Endodermal cell (in vitro differentiated cells): Measurements from ENCODE around the gene TXK. TPM values are rescaled to one million over a fixed set of nuclear protein-coding genes. Genes with fewer than 3 reads are reported as not detected.
A peak's percentile ranks its signal among the peaks of the same experiment; 100 is the strongest.

Experiments
- DNase-seq: peaks from one replicate; pipeline ENCODE4 v3.0.0-alpha.2; 2017
- H3K27ac ChIP-seq: 2 replicates; pipeline ENCODE4 v1.5.1; 2013; ENCODE audit warnings: mild to moderate bottlenecking, low read depth, low read length, moderate library complexity
- H3K27me3 ChIP-seq: 2 replicates; pipeline ENCODE4 v1.6.1; 2013; ENCODE audit warnings: mild to moderate bottlenecking, low read length, moderate library complexity; ENCODE audit not compliant: insufficient read depth, control insufficient read depth, poor library complexity, severe bottlenecking
- H3K36me3 ChIP-seq: 2 replicates; pipeline ENCODE4 v1.7.0; 2013; ENCODE audit warnings: mild to moderate bottlenecking, low read length, moderate library complexity; ENCODE audit not compliant: control insufficient read depth, insufficient read depth
- H3K4me1 ChIP-seq: one replicate; pipeline ENCODE4 v1.7.0; 2013; ENCODE audit warnings: low read length; ENCODE audit not compliant: control insufficient read depth, insufficient read depth
- H3K4me3 ChIP-seq: 2 replicates; pipeline ENCODE4 v1.5.1; 2013; ENCODE audit warnings: mild to moderate bottlenecking, low read length, moderate library complexity
- H3K9ac ChIP-seq: 2 replicates; pipeline ENCODE4 v1.6.1; 2013; ENCODE audit warnings: mild to moderate bottlenecking, low read length, moderate library complexity; ENCODE audit not compliant: poor library complexity, severe bottlenecking; ENCODE audit errors: extremely low read depth
- H3K9me3 ChIP-seq: 2 replicates; pipeline ENCODE4 v1.6.1; 2013; ENCODE audit warnings: mild to moderate bottlenecking, low read length, moderate library complexity; ENCODE audit not compliant: control insufficient read depth
- H3K27ac Mint-ChIP-seq: 2 replicates; pipeline ENCODE4 v1.8.0; 2020; ENCODE audit warnings: mixed read lengths
- H3K27me3 Mint-ChIP-seq: 2 replicates; pipeline ENCODE4 v1.8.0; 2021; ENCODE audit warnings: mild to moderate bottlenecking, mixed read lengths; ENCODE audit not compliant: insufficient read depth
- H3K36me3 Mint-ChIP-seq: 2 replicates; pipeline ENCODE4 v1.8.0; 2020; ENCODE audit warnings: low read depth, mixed read lengths
- H3K4me1 Mint-ChIP-seq: 2 replicates; pipeline ENCODE4 v1.8.0; 2020; ENCODE audit warnings: mixed read lengths
- H3K4me3 Mint-ChIP-seq: 2 replicates; pipeline ENCODE4 v1.8.0; 2020; ENCODE audit warnings: mild to moderate bottlenecking, moderate library complexity, mixed read lengths
- H3K9me3 Mint-ChIP-seq: 2 replicates; pipeline ENCODE4 v1.8.0; 2020; ENCODE audit warnings: mild to moderate bottlenecking, mixed read lengths
- CTCF ChIP-seq: fragments of 200-600 bp; sonication (generic); conservative IDR thresholded peaks from 2 replicates; pipeline ENCODE4 v1.5.0; 2021; ENCODE audit warnings: antibody characterized with exemption, mild to moderate bottlenecking
- WGBS, 2 experiments: methylation state at CpG; one replicate each; pipeline versions ENCODE4 v1.1.5 to v1.1.7; 2013; ENCODE audit warnings: missing lambda C conversion rate in 2 of 2, mixed read lengths in 1 of 2; ENCODE audit not compliant: insufficient coverage in 1 of 2, insufficient read length in 1 of 2; 5-methylcytosine and 5-hydroxymethylcytosine counted together
- total RNA-seq, 2 donors: library from RNA; stranded (reverse); fragmentation: NEBNext Ultra II Directional in 1 of 2; extraction: Animal tissue kit (Norgen Biotek cat#: 25700) in 1 of 2; gene quantifications; 2 replicates in 1 of 2; 3 replicates in 1 of 2; pipeline ENCODE4 v1.2.1, GENCODE V29; 2021

Gene TXK
- total RNA-seq, 2 donors from 2014 or later = 0.66 to 0.68 TPM

- H3K4me3 Mint-ChIP-seq = no peak overlapping the region
These were observed 22.4 kb upstream of the TXK start for GRCh38 chr4:48156423-48156822.

GRCh38 chr4:48153791-48154550, 19.9 kb upstream of the TXK start:
- Histone ChIP-seq H3K4me3 (peak overlapping the region; percentile 48), H3K27me3 (no peaks in the 10 kb centered on the region), H3K36me3 (peaks cover 30% of the 10 kb centered on the region), H3K27ac (no peak overlapping the region), H3K4me1 (no peaks in the 10 kb centered on the region), H3K9ac (no peak overlapping the region), H3K9me3 (peaks cover 54% of the 10 kb centered on the region)
- TF ChIP-seq CTCF = no peak
- no peak overlapping the region for H3K27ac Mint-ChIP-seq
- 80 to 100% methylated on average over 1 of the region's 1 CpG for WGBS, 2 experiments
- H3K36me3 Mint-ChIP-seq = peaks cover 57% of the 10 kb centered on the region
- H3K4me3 Mint-ChIP-seq = no peak overlapping the region
- no peaks in the 10 kb centered on the region for H3K27me3 Mint-ChIP-seq
- no peak for DNase-seq
- peaks cover 44% of the 10 kb centered on the region for H3K9me3 Mint-ChIP-seq
- no peaks in the 10 kb centered on the region for H3K4me1 Mint-ChIP-seq

More at GRCh38 chr4:48156423-48156822, 22.4 kb upstream of the TXK start:
- Histone ChIP-seq H3K4me3 (no peak overlapping the region), H3K4me1 (no peaks in the 10 kb centered on the region), H3K9ac (no peak overlapping the region), H3K27me3 (no peaks in the 10 kb centered on the region), H3K9me3 (peaks cover 53% of the 10 kb centered on the region), H3K36me3 (peaks cover 24% of the 10 kb centered on the region), H3K27ac (no peak overlapping the region)
- WGBS, 2 experiments = 92% methylated on average over 1 of the region's 1 CpG; no CpG with 5 or more reads in 1 of the 2 experiments
- peaks cover 58% of the 10 kb centered on the region for H3K36me3 Mint-ChIP-seq
- no peaks in the 10 kb centered on the region for H3K4me1 Mint-ChIP-seq
- H3K27me3 Mint-ChIP-seq = no peaks in the 10 kb centered on the region
- TF ChIP-seq CTCF = no peak
- H3K27ac Mint-ChIP-seq = no peak overlapping the region
- peaks cover 44% of the 10 kb centered on the region for H3K9me3 Mint-ChIP-seq
- DNase-seq = no peak

- H3K27me3 Mint-ChIP-seq = no peaks in the 10 kb centered on the region
- peaks cover 57% of the 10 kb centered on the region for H3K36me3 Mint-ChIP-seq
- no peaks in the 10 kb centered on the region for H3K4me1 Mint-ChIP-seq
- 97 to 100% methylated on average over 1 to 4 of the region's 5 CpGs for WGBS, 2 experiments
- H3K27ac Mint-ChIP-seq = no peak overlapping the region
- H3K9ac ChIP-seq = no peak overlapping the region
- H3K27ac ChIP-seq = no peak overlapping the region
- H3K9me3 Mint-ChIP-seq = peaks cover 43% of the 10 kb centered on the region
- H3K9me3 ChIP-seq = peaks cover 54% of the 10 kb centered on the region
- no peaks in the 10 kb centered on the region for H3K27me3 ChIP-seq
- no peaks in the 10 kb centered on the region for H3K4me1 ChIP-seq
- no peak for DNase-seq
- no peak overlapping the region for H3K4me3 Mint-ChIP-seq
- H3K36me3 ChIP-seq = peaks cover 31% of the 10 kb centered on the region
- no peak for TF ChIP-seq CTCF
- no peak overlapping the region for H3K4me3 ChIP-seq
These were observed 18.2 kb upstream of the TXK start for GRCh38 chr4:48152259-48152658.
